Ascending aorta (tissue), 2 donors: ENCODE data around the gene GRXCR1. TPM values are rescaled to one million over a fixed set of nuclear protein-coding genes. Genes with fewer than 3 reads are reported as not detected.

Source experiments
- DNase-seq, 2 donors: peaks; one replicate each; pipeline ENCODE4 v3.0.0-alpha.2; 2019; ENCODE audit warnings: low spot score in 2 of 2
- H3K27ac ChIP-seq, 2 donors: fragments of 200-600 bp; sonication (generic); one replicate each; pipeline ENCODE4 v1.5.1; 2016 to 2017; ENCODE audit warnings: mild to moderate bottlenecking in 1 of 2
- H3K27me3 ChIP-seq: fragments of 200-600 bp; sonication (generic); one replicate; pipeline ENCODE4 v1.5.1; 2017
- H3K36me3 ChIP-seq, 2 donors: fragments of 200-600 bp; sonication (generic); one replicate each; pipeline ENCODE4 v1.5.1; 2016
- H3K4me1 ChIP-seq, 2 donors: fragments of 200-600 bp; sonication (generic); one replicate each; pipeline ENCODE4 v1.5.1; 2016 to 2017; ENCODE audit warnings: mild to moderate bottlenecking in 1 of 2
- H3K4me3 ChIP-seq, 2 donors: fragments of 200-600 bp; sonication (generic); one replicate each; pipeline ENCODE4 v1.5.1; 2016 to 2017; ENCODE audit warnings: mild to moderate bottlenecking in 1 of 2
- H3K9me3 ChIP-seq, 2 donors: fragments of 200-600 bp; sonication (generic); one replicate each; pipeline ENCODE4 v1.5.1; 2016
- CTCF ChIP-seq, 3 experiments: fragments of 200-600 bp in 2 of 3; fragments of 450-650 bp in 1 of 3; sonication (generic) in 2 of 3; IDR thresholded peaks; one replicate each; pipeline ENCODE4 v1.5.1; 2016 to 2019; ENCODE audit warnings: antibody characterized with exemption in 3 of 3, mild to moderate bottlenecking in 1 of 3, moderate library complexity in 1 of 3
- intact Hi-C: fragments of 100-400 bp; cut with DNase I; formaldehyde crosslinking; loops from one replicate; pipeline ENCODE4 v1.15.1; 2023
- total RNA-seq: library from RNA; depleted of rRNA; stranded (reverse); fragments of >200 nt; gene quantifications from one replicate; pipeline ENCODE4 v1.1.0, GENCODE V29; 2016

GRXCR1 gene
- total RNA-seq, 1 donor from 2014 or later, result not detected

DNA sequence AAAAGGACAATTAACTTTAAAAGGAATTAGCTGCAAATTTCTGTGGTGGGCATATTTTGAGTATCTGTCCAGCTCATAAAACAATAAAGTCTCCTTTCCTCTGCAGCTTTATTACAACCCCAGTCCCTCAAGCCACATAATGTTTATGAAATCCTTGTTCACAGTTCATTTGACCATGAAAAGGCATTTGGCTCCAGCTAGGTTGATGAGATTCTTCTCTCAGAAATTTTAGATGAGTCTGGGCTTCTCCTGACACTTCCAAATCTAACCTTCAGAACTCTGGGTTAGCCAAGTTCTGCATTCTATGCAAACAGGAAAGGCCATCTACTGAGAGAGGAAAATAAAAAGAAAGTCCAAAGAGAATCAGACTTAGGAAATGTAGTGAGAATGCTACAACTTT lies 156.8 kb downstream of the GRXCR1 start:
- no peaks in the 10 kb centered on the region for H3K27me3 ChIP-seq
- H3K4me3 ChIP-seq, result no peak overlapping the region
- intact Hi-C loops, result no loop called here
- TF ChIP-seq CTCF (IDR thresholded peaks at IDR 0.05), result no peak
- peaks cover 0 to 4% of the 10 kb centered on the region in 2 donors for H3K4me1 ChIP-seq
- no peaks in the 10 kb centered on the region for H3K9me3 ChIP-seq
- no peaks in the 10 kb centered on the region for H3K36me3 ChIP-seq
- H3K27ac ChIP-seq, result no peak overlapping the region
- DNase-seq, result no peak

GRCh38 chr4:43066415-43066814 lies 173.9 kb downstream of the GRXCR1 start:
- Histone ChIP-seq H3K4me3 (no peak overlapping the region), H3K4me1 (peaks cover 0 to 3% of the 10 kb centered on the region in 2 donors), H3K9me3 (no peaks in the 10 kb centered on the region), H3K27ac (no peak overlapping the region), H3K27me3 (no peaks in the 10 kb centered on the region), H3K36me3 (no peaks in the 10 kb centered on the region)
- no peak for DNase-seq
- no peak for TF ChIP-seq CTCF (IDR thresholded peaks at IDR 0.05)
- intact Hi-C loops, result no loop called here

GRCh38 chr4:43071069-43071468 lies 178.6 kb downstream of the GRXCR1 start:
- intact Hi-C loops, result no loop called here
- Histone ChIP-seq H3K36me3 (no peaks in the 10 kb centered on the region), H3K9me3 (no peaks in the 10 kb centered on the region), H3K27me3 (no peaks in the 10 kb centered on the region), H3K4me3 (no peak overlapping the region), H3K27ac (no peak overlapping the region), H3K4me1 (peaks cover 0 to 3% of the 10 kb centered on the region in 2 donors)
- no peak for DNase-seq
- TF ChIP-seq CTCF (IDR thresholded peaks at IDR 0.05), result no peak

Other genes with a start within 250 kb of the GRXCR1 start
- 11.4 TPM for gene ATP8A1, start 235.6 kb upstream of the GRXCR1 start, total RNA-seq